HepG2 (cell line): ENCODE results near the gene SLC25A10. TPM values are rescaled to one million over a fixed set of nuclear protein-coding genes. Genes with fewer than 3 reads are reported as not detected.

Source experiments
- BRD4 ChIP-seq: sonication (generic); formaldehyde crosslinking; IDR thresholded peaks from 2 replicates; pipeline ENCODE4 v1.4.0; 2020; ENCODE audit warnings: missing genetic modification reagents
- CAMTA2 ChIP-seq: sonication (generic); formaldehyde crosslinking; IDR thresholded peaks from 2 replicates; pipeline ENCODE4 v1.4.0; 2020; ENCODE audit warnings: mild to moderate bottlenecking, missing genetic modification reagents, borderline replicate concordance
- HMG20A ChIP-seq: IDR thresholded peaks from 2 replicates; pipeline ENCODE4 v1.6.1; 2016; ENCODE audit warnings: borderline replicate concordance
- KAT8 ChIP-seq: IDR thresholded peaks from 2 replicates; pipeline ENCODE4 v1.6.1; 2016; ENCODE audit warnings: missing genetic modification reagents, missing compliant biosample characterization
- NFKBIZ ChIP-seq: IDR thresholded peaks from 2 replicates; pipeline ENCODE4 v1.6.1; 2018; ENCODE audit warnings: missing genetic modification reagents, missing compliant biosample characterization
- NR1H2 ChIP-seq: sonication (generic); formaldehyde crosslinking; IDR thresholded peaks from 2 replicates; pipeline ENCODE4 v1.8.1; 2022; ENCODE audit warnings: low read depth, missing genetic modification reagents, borderline replicate concordance
- RBFOX2 ChIP-seq: fragments of 200-400 bp; formaldehyde crosslinking; IDR thresholded peaks from 2 replicates; pipeline ENCODE4 v1.6.1; 2017; ENCODE audit warnings: low read depth, mild to moderate bottlenecking, low read length
- SP2 ChIP-seq: sonication (generic); formaldehyde crosslinking; IDR thresholded peaks from 2 replicates; pipeline ENCODE4 v1.5.1; 2020; ENCODE audit warnings: mild to moderate bottlenecking, missing genetic modification reagents
- polyA plus RNA-seq, 8 experiments: library from polyadenylated mRNA; depleted of rRNA in 3 of 8; stranded (reverse) in 7 of 8; unstranded in 1 of 8; fragments of >200 nt; fragmentation: Illumina TruSeq in 4 of 8; extraction: Trizol in 4 of 8; gene quantifications; 2 replicates each; pipeline versions ENCODE4 v1.2.1 to v1.2.3, GENCODE V29; 2011 to 2016; ENCODE audit warnings: low read depth in 4 of 8, missing spikeins in 1 of 8, mixed read lengths in 1 of 8; ENCODE audit not compliant: insufficient read depth in 1 of 8
- total RNA-seq, 5 experiments: library from RNA; depleted of rRNA; stranded (reverse); fragments of >200 nt; fragmentation: Illumina TruSeq; extraction: Trizol; gene quantifications; 2 replicates each; pipeline ENCODE4 v1.2.3, GENCODE V29; 2016; ENCODE audit warnings: low read depth in 1 of 5
- TF ChIP-seq, protein P1 (sequence below): sonication (generic); formaldehyde crosslinking; IDR thresholded peaks from 2 replicates; pipeline ENCODE4 v1.9.0; 2021; ENCODE audit warnings: mild to moderate bottlenecking, missing genetic modification reagents
- TF ChIP-seq, protein P2 (sequence below): sonication (generic); formaldehyde crosslinking; conservative IDR thresholded peaks from 2 replicates; pipeline ENCODE4 v1.8.0; 2022; ENCODE audit warnings: missing genetic modification reagents
- TF ChIP-seq, protein P3 (sequence below): sonication (generic); formaldehyde crosslinking; IDR thresholded peaks from 2 replicates; pipeline ENCODE4 v1.5.0; 2020; ENCODE audit warnings: mild to moderate bottlenecking, missing genetic modification reagents
- TF ChIP-seq, protein P4 (sequence below): fragments of 450-650 bp; IDR thresholded peaks from 2 replicates; pipeline ENCODE4 v1.6.1; 2017; ENCODE audit warnings: mild to moderate bottlenecking
- TF ChIP-seq, protein P5 (sequence below): sonication (generic); formaldehyde crosslinking; IDR thresholded peaks from 2 replicates; pipeline ENCODE4 v1.5.0; 2020; ENCODE audit warnings: mild to moderate bottlenecking, missing genetic modification reagents

The SLC25A10 gene
- total and polyA plus RNA-seq, 2 of the 13 experiments (the other 11 are each of a cell fraction or from before 2014, with no cell fraction given): 46.5 to 140 TPM

DNA sequence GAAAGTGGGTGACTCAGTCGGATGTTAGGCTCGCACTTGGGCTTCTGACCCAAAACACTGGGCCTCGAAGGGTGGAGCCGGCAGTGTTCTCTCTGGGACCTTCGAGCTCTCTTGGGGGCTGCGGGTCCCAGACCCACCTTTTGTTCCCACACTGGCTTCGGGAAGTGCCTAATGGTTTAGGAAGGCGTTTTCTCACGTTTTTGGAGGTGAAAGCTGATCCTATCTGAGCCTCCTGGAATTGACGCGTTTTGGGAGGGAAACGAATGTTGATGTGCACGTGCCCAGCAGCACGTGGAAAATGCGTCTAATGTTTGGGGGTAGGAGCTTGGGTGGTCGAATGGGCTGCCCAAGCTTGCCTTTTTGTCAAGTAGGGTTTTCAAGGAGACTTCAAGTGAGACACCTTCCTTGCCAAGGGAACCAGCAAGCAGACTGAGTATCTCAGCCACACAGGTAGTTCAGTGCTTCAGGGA is 27.6 kb upstream of the SLC25A10 start (continued):
- TF ChIP-seq, protein P1, sequence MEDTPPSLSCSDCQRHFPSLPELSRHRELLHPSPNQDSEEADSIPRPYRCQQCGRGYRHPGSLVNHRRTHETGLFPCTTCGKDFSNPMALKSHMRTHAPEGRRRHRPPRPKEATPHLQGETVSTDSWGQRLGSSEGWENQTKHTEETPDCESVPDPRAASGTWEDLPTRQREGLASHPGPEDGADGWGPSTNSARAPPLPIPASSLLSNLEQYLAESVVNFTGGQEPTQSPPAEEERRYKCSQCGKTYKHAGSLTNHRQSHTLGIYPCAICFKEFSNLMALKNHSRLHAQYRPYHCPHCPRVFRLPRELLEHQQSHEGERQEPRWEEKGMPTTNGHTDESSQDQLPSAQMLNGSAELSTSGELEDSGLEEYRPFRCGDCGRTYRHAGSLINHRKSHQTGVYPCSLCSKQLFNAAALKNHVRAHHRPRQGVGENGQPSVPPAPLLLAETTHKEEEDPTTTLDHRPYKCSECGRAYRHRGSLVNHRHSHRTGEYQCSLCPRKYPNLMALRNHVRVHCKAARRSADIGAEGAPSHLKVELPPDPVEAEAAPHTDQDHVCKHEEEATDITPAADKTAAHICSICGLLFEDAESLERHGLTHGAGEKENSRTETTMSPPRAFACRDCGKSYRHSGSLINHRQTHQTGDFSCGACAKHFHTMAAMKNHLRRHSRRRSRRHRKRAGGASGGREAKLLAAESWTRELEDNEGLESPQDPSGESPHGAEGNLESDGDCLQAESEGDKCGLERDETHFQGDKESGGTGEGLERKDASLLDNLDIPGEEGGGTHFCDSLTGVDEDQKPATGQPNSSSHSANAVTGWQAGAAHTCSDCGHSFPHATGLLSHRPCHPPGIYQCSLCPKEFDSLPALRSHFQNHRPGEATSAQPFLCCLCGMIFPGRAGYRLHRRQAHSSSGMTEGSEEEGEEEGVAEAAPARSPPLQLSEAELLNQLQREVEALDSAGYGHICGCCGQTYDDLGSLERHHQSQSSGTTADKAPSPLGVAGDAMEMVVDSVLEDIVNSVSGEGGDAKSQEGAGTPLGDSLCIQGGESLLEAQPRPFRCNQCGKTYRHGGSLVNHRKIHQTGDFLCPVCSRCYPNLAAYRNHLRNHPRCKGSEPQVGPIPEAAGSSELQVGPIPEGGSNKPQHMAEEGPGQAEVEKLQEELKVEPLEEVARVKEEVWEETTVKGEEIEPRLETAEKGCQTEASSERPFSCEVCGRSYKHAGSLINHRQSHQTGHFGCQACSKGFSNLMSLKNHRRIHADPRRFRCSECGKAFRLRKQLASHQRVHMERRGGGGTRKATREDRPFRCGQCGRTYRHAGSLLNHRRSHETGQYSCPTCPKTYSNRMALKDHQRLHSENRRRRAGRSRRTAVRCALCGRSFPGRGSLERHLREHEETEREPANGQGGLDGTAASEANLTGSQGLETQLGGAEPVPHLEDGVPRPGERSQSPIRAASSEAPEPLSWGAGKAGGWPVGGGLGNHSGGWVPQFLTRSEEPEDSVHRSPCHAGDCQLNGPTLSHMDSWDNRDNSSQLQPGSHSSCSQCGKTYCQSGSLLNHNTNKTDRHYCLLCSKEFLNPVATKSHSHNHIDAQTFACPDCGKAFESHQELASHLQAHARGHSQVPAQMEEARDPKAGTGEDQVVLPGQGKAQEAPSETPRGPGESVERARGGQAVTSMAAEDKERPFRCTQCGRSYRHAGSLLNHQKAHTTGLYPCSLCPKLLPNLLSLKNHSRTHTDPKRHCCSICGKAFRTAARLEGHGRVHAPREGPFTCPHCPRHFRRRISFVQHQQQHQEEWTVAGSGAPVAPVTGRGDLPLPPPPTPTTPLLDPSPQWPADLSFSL (CRISPR knock-in tag): no peak
- no peak for TF ChIP-seq BRD4 (CRISPR knock-in tag)
- 0 out of 2 replicates have a peak, but pooled peaks have one; percentile 34 for TF ChIP-seq NFKBIZ (CRISPR knock-in tag)
- TF ChIP-seq SP2 (CRISPR knock-in tag): no peak
- TF ChIP-seq HMG20A (CRISPR knock-in tag): no peak
- no peak for TF ChIP-seq KAT8
- TF ChIP-seq, protein P2, sequence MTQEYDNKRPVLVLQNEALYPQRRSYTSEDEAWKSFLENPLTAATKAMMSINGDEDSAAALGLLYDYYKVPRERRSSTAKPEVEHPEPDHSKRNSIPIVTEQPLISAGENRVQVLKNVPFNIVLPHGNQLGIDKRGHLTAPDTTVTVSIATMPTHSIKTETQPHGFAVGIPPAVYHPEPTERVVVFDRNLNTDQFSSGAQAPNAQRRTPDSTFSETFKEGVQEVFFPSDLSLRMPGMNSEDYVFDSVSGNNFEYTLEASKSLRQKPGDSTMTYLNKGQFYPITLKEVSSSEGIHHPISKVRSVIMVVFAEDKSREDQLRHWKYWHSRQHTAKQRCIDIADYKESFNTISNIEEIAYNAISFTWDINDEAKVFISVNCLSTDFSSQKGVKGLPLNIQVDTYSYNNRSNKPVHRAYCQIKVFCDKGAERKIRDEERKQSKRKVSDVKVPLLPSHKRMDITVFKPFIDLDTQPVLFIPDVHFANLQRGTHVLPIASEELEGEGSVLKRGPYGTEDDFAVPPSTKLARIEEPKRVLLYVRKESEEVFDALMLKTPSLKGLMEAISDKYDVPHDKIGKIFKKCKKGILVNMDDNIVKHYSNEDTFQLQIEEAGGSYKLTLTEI (CRISPR knock-in tag): no peak
- TF ChIP-seq CAMTA2 (CRISPR knock-in tag): no peak; the same call in 1 of the 2 replicates
- TF ChIP-seq, protein P3, sequence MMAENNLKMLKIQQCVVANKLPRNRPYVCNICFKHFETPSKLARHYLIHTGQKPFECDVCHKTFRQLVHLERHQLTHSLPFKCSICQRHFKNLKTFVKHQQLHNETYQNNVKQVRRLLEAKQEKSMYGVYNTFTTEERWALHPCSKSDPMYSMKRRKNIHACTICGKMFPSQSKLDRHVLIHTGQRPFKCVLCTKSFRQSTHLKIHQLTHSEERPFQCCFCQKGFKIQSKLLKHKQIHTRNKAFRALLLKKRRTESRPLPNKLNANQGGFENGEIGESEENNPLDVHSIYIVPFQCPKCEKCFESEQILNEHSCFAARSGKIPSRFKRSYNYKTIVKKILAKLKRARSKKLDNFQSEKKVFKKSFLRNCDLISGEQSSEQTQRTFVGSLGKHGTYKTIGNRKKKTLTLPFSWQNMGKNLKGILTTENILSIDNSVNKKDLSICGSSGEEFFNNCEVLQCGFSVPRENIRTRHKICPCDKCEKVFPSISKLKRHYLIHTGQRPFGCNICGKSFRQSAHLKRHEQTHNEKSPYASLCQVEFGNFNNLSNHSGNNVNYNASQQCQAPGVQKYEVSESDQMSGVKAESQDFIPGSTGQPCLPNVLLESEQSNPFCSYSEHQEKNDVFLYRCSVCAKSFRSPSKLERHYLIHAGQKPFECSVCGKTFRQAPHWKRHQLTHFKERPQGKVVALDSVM (CRISPR knock-in tag): no peak
- TF ChIP-seq RBFOX2: no peak
- TF ChIP-seq, protein P4, sequence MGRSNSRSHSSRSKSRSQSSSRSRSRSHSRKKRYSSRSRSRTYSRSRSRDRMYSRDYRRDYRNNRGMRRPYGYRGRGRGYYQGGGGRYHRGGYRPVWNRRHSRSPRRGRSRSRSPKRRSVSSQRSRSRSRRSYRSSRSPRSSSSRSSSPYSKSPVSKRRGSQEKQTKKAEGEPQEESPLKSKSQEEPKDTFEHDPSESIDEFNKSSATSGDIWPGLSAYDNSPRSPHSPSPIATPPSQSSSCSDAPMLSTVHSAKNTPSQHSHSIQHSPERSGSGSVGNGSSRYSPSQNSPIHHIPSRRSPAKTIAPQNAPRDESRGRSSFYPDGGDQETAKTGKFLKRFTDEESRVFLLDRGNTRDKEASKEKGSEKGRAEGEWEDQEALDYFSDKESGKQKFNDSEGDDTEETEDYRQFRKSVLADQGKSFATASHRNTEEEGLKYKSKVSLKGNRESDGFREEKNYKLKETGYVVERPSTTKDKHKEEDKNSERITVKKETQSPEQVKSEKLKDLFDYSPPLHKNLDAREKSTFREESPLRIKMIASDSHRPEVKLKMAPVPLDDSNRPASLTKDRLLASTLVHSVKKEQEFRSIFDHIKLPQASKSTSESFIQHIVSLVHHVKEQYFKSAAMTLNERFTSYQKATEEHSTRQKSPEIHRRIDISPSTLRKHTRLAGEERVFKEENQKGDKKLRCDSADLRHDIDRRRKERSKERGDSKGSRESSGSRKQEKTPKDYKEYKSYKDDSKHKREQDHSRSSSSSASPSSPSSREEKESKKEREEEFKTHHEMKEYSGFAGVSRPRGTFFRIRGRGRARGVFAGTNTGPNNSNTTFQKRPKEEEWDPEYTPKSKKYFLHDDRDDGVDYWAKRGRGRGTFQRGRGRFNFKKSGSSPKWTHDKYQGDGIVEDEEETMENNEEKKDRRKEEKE: no peak
- TF ChIP-seq NR1H2 (CRISPR knock-in tag): no peak
- TF ChIP-seq, protein P5, sequence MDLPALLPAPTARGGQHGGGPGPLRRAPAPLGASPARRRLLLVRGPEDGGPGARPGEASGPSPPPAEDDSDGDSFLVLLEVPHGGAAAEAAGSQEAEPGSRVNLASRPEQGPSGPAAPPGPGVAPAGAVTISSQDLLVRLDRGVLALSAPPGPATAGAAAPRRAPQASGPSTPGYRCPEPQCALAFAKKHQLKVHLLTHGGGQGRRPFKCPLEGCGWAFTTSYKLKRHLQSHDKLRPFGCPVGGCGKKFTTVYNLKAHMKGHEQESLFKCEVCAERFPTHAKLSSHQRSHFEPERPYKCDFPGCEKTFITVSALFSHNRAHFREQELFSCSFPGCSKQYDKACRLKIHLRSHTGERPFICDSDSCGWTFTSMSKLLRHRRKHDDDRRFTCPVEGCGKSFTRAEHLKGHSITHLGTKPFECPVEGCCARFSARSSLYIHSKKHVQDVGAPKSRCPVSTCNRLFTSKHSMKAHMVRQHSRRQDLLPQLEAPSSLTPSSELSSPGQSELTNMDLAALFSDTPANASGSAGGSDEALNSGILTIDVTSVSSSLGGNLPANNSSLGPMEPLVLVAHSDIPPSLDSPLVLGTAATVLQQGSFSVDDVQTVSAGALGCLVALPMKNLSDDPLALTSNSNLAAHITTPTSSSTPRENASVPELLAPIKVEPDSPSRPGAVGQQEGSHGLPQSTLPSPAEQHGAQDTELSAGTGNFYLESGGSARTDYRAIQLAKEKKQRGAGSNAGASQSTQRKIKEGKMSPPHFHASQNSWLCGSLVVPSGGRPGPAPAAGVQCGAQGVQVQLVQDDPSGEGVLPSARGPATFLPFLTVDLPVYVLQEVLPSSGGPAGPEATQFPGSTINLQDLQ (CRISPR knock-in tag): no peak; the same call in 1 of the 2 replicates
